Osteoblast (primary cell): ENCODE measurements around the gene TENM4. TPM values are rescaled to one million over a fixed set of nuclear protein-coding genes. Genes with fewer than 3 reads are reported as not detected.

ENCODE experiments used
- DNase-seq: peaks from one replicate; pipeline ENCODE4 v3.0.0; 2011; ENCODE audit warnings: low spot score, mixed read lengths; ENCODE audit not compliant: insufficient read length; ENCODE audit errors: missing footprints
- H2AFZ ChIP-seq: 2 replicates; pipeline ENCODE4 v1.6.0; 2011; ENCODE audit warnings: mild to moderate bottlenecking, low read length
- H3K27ac ChIP-seq: 2 replicates; pipeline ENCODE4 v1.5.1; 2011; ENCODE audit warnings: mild to moderate bottlenecking, low read depth, low read length, moderate library complexity
- H3K27me3 ChIP-seq: 2 replicates; pipeline ENCODE4 v1.6.0; 2012; ENCODE audit warnings: mild to moderate bottlenecking, control low read depth, inconsistent platforms, low read length, moderate library complexity; ENCODE audit not compliant: insufficient read depth
- H3K36me3 ChIP-seq: 2 replicates; pipeline ENCODE4 v1.5.1; 2011; ENCODE audit warnings: mild to moderate bottlenecking, low read length, control low read depth, moderate library complexity; ENCODE audit not compliant: insufficient read depth
- H3K4me1 ChIP-seq: 2 replicates; pipeline ENCODE4 v1.5.1; 2011; ENCODE audit warnings: mild to moderate bottlenecking, low read length, control low read depth, moderate library complexity; ENCODE audit not compliant: insufficient read depth
- H3K4me2 ChIP-seq: 2 replicates; pipeline ENCODE4 v1.6.0; 2011; ENCODE audit warnings: mild to moderate bottlenecking, low read length; ENCODE audit not compliant: insufficient read depth
- H3K4me3 ChIP-seq: fragments of 200-600 bp; sonication (generic); 3 replicates; pipeline ENCODE4 v1.5.1; 2012; ENCODE audit warnings: mild to moderate bottlenecking, low read length, inconsistent platforms; ENCODE audit not compliant: insufficient read depth
- H3K79me2 ChIP-seq: 2 replicates; pipeline ENCODE4 v1.6.0; 2012; ENCODE audit warnings: mild to moderate bottlenecking, low read length, control low read depth, inconsistent platforms; ENCODE audit not compliant: insufficient read depth
- H3K9me3 ChIP-seq: 2 replicates; pipeline ENCODE4 v1.5.1; 2011; ENCODE audit warnings: low read depth, low read length, control low read depth
- H4K20me1 ChIP-seq: 2 replicates; pipeline ENCODE4 v1.6.0; 2012; ENCODE audit warnings: mild to moderate bottlenecking, low read length, control low read depth; ENCODE audit not compliant: insufficient read depth
- total RNA-seq: library from RNA; depleted of rRNA; stranded (reverse); fragments of >200 nt; gene quantifications from 2 replicates; pipeline ENCODE4 v1.2.3, GENCODE V29; 2012
- TF ChIP-seq, protein P1 (sequence below): IDR thresholded peaks from 2 replicates; pipeline ENCODE4 v1.5.1; 2011; ENCODE audit warnings: mild to moderate bottlenecking, low read depth, low read length, moderate library complexity; ENCODE audit errors: extremely low read depth

Gene TENM4
- total RNA-seq, 1 donor = 63.3 TPM

DNA sequence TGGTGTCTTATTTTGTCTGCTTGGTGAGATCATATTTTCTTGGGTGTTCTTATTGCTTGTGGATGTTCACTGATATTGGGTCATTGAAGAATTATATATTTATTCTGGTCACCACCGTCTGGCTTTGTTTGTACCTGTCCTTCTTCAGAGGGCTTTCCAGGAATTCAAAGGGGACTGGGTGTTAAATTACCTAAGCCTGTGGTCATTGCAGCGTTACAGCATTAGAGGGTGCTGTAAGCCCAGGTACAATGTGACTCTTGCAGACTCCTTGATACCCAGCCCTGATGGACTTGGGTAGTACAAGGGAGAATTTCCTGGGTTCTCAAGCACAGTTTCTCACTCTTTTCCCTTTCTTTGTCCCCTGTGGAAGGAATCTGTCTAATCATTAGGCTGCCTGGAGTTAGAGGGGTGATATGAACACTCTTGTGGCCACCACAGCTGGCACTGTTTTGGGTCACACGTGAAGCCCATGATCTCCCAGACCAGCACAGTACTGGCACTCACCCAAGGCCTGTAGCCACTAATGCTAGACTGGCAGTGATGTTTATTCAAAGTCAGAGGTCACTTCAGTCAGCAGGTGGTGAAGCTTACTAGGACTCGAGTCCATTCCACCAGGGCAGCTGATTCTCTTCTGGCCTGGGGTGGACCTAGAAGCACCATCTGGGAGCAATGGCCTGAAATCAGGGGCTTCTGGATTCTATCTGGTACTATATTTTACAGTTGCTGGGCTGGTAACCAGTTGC lies 810.1 kb downstream of the TENM4 start:
- Histone ChIP-seq H3K4me2 (no peak overlapping the region), H2AFZ (no peak overlapping the region), H3K4me3 (no peak overlapping the region), H4K20me1 (no peaks in the 10 kb centered on the region), H3K27ac (no peak overlapping the region), H3K4me1 (no peaks in the 10 kb centered on the region), H3K36me3 (no peaks in the 10 kb centered on the region), H3K27me3 (no peaks in the 10 kb centered on the region), H3K9me3 (no peaks in the 10 kb centered on the region), H3K79me2 (no peaks in the 10 kb centered on the region)
- no peak for DNase-seq
- TF ChIP-seq, protein P1, sequence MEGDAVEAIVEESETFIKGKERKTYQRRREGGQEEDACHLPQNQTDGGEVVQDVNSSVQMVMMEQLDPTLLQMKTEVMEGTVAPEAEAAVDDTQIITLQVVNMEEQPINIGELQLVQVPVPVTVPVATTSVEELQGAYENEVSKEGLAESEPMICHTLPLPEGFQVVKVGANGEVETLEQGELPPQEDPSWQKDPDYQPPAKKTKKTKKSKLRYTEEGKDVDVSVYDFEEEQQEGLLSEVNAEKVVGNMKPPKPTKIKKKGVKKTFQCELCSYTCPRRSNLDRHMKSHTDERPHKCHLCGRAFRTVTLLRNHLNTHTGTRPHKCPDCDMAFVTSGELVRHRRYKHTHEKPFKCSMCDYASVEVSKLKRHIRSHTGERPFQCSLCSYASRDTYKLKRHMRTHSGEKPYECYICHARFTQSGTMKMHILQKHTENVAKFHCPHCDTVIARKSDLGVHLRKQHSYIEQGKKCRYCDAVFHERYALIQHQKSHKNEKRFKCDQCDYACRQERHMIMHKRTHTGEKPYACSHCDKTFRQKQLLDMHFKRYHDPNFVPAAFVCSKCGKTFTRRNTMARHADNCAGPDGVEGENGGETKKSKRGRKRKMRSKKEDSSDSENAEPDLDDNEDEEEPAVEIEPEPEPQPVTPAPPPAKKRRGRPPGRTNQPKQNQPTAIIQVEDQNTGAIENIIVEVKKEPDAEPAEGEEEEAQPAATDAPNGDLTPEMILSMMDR = no peak

DNA sequence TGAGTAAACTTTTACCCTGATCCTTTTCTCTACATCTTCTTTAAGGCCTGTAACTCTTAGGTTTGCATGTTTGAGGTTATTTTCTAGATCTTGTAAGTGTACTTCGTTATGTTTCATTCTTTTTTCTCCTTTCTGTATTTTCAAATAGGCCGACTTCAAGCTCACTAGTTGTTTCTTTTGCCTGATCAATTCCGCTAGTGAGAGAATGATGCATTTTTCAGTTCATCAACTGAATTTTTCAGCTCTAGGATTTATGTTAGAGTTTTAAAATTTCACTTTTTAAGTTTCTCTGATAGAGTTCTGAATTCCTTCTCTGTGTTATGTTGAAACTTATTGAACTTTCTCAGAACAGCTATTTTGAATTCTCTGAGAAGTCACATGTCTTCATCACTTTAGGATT lies 810.7 kb downstream of the TENM4 start:
- H4K20me1 ChIP-seq = no peaks in the 10 kb centered on the region
- H3K4me3 ChIP-seq = no peak overlapping the region
- H3K79me2 ChIP-seq = no peaks in the 10 kb centered on the region
- H3K4me1 ChIP-seq = no peaks in the 10 kb centered on the region
- H3K27ac ChIP-seq = no peak overlapping the region
- H2AFZ ChIP-seq = no peak overlapping the region
- no peaks in the 10 kb centered on the region for H3K9me3 ChIP-seq
- H3K27me3 ChIP-seq = no peaks in the 10 kb centered on the region
- no peak for DNase-seq
- no peak overlapping the region for H3K4me2 ChIP-seq
- H3K36me3 ChIP-seq = no peaks in the 10 kb centered on the region
- TF ChIP-seq, protein P1 = no peak

DNA sequence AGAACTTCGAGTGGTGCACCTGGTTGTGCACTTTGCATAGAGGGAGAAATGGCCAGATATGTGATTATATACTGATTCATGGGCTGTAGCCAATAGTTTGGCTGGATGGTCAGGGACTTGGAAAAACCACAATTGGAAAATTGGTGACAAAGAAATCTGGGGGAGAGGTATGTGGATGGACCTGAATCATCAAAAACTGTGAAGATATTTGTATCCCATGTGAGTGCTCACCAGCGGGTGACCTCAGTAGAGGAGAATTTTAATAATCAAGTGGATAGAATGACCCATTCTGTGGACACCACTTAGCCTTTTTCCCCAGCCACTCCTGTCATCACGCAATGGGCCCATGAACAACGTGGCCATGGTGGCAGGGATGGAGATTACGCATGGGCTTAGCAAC lies 818.2 kb downstream of the TENM4 start:
- Histone ChIP-seq H3K4me2 (no peak overlapping the region), H3K27ac (no peak overlapping the region), H3K4me1 (no peaks in the 10 kb centered on the region), H3K27me3 (no peaks in the 10 kb centered on the region), H3K79me2 (no peaks in the 10 kb centered on the region), H3K9me3 (peaks cover 3% of the 10 kb centered on the region), H3K4me3 (no peak overlapping the region), H2AFZ (no peak overlapping the region), H4K20me1 (no peaks in the 10 kb centered on the region), H3K36me3 (no peaks in the 10 kb centered on the region)
- TF ChIP-seq, protein P1 = no peak
- DNase-seq = no peak

DNA sequence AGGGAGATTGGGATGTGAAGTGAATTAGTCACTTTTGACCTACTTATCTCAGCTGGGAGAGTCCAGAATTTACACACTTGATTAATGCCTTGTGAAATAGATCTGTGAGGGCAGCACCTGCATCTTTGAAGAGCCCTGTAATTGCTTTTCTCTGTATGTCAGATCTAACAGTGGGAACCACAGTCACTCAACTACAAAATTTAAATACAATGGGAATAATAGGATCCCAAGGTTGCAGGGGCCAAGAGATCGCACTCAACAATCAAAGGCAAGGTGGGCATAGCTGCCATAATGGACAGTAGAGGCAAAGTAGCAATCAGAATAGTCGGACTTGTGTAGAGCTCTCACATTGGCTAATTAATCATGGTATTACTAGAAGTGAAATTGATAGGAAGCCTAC lies 820.7 kb downstream of the TENM4 start:
- Histone ChIP-seq H2AFZ (no peak overlapping the region), H4K20me1 (no peaks in the 10 kb centered on the region), H3K4me2 (no peak overlapping the region), H3K9me3 (peaks cover 3% of the 10 kb centered on the region), H3K36me3 (no peaks in the 10 kb centered on the region), H3K27me3 (no peaks in the 10 kb centered on the region), H3K79me2 (no peaks in the 10 kb centered on the region), H3K4me3 (no peak overlapping the region), H3K4me1 (no peaks in the 10 kb centered on the region), H3K27ac (no peak overlapping the region)
- TF ChIP-seq, protein P1 = no peak
- no peak for DNase-seq
